Caco-2 (cell line): ENCODE measurements around the gene SLCO1C1. TPM values are rescaled to one million over a fixed set of nuclear protein-coding genes. Genes with fewer than 3 reads are reported as not detected.

Experiments
- BruUV-seq: library from RNA; stranded (reverse); fragments of 400-500 nt; replicated peaks from 2 replicates; lab custom pipeline; 2021; lab: Mats Ljungman, UMichigan
- CTCF ChIA-PET: fragments of 300-600 bp; sonication (Branson Sonifier 250); formaldehyde crosslinking; loops from one replicate; lab custom pipeline; 2022; ENCODE audit warnings: antibody characterized with exemption; lab: Charles Lee
- POLR2A ChIA-PET: fragments of 300-600 bp; sonication (Branson Sonifier 250); formaldehyde crosslinking; loops from one replicate; lab custom pipeline; 2022; ENCODE audit warnings: antibody characterized with exemption; lab: Charles Lee
- DNase-seq, 2 experiments: peaks; one replicate each; pipeline versions ENCODE4 v3.0.0 to v3.0.0-alpha.2; 2020 to 2022
- H3K27me3 ChIP-seq: replicated peaks from 2 replicates; pipeline ENCODE4 v1.6.0; 2011; ENCODE audit warnings: low read length; ENCODE audit not compliant: control insufficient read depth, insufficient read depth
- H3K36me3 ChIP-seq: 2 replicates; pipeline ENCODE4 v1.5.1; 2011; ENCODE audit warnings: low read length; ENCODE audit not compliant: control insufficient read depth, insufficient read depth
- H3K4me1 ChIP-seq: fragments of 250-450 bp; sonication (Bioruptor Pico); 2 replicates; pipeline ENCODE4 v1.5.1; 2020; ENCODE audit warnings: mild to moderate bottlenecking
- H3K4me3 ChIP-seq: 2 replicates; pipeline ENCODE4 v1.5.1; 2011; ENCODE audit warnings: low read depth, mild to moderate bottlenecking, control low read depth, low read length
- H3K9me3 ChIP-seq: fragments of 250-450 bp; sonication (Bioruptor Pico); 2 replicates; pipeline ENCODE4 v1.5.1; 2020; ENCODE audit warnings: mild to moderate bottlenecking, moderate library complexity
- H3K27ac Mint-ChIP-seq: one replicate; pipeline ENCODE4 v1.8.0; 2022; ENCODE audit warnings: mixed read lengths; ENCODE audit not compliant: unreplicated experiment
- H3K27me3 Mint-ChIP-seq: one replicate; pipeline ENCODE4 v1.8.0; 2022; ENCODE audit warnings: mixed read lengths; ENCODE audit not compliant: insufficient read depth, unreplicated experiment
- H3K36me3 Mint-ChIP-seq: one replicate; pipeline ENCODE4 v1.8.0; 2022; ENCODE audit warnings: mild to moderate bottlenecking, mixed read lengths; ENCODE audit not compliant: insufficient read depth, unreplicated experiment
- H3K4me1 Mint-ChIP-seq: one replicate; pipeline ENCODE4 v1.8.0; 2022; ENCODE audit warnings: low read depth, mixed read lengths; ENCODE audit not compliant: unreplicated experiment
- H3K4me3 Mint-ChIP-seq: one replicate; pipeline ENCODE4 v1.8.0; 2022; ENCODE audit warnings: mild to moderate bottlenecking, moderate library complexity, mixed read lengths; ENCODE audit not compliant: unreplicated experiment
- H3K9me3 Mint-ChIP-seq: one replicate; pipeline ENCODE4 v1.8.0; 2022; ENCODE audit warnings: mixed read lengths; ENCODE audit not compliant: unreplicated experiment
- intact Hi-C: fragments of 100-400 bp; cut with micrococcal nuclease; formaldehyde crosslinking; loops from one replicate; pipeline ENCODE4 v1.10.0; 2022; ENCODE audit not compliant: unreplicated experiment
- total RNA-seq: library from RNA; stranded (reverse); gene quantifications from 2 replicates; pipeline ENCODE4 v1.2.3, GENCODE V29; 2022
- TF ChIP-seq, protein P1 (sequence below), 2 experiments: fragments of 200-600 bp in 1 of 2; IDR thresholded peaks; 1 replicate in 1 of 2; 2 replicates in 1 of 2; pipeline versions ENCODE4 v1.5.1 to v1.8.0; 2011 to 2022; ENCODE audit warnings: antibody characterized with exemption in 1 of 2, control low read depth in 1 of 2, inconsistent platforms in 1 of 2, low read depth in 1 of 2, low read length in 1 of 2, mild to moderate bottlenecking in 1 of 2, moderate library complexity in 1 of 2; ENCODE audit not compliant: insufficient read depth in 1 of 2, severe bottlenecking in 1 of 2, unreplicated experiment in 1 of 2

The SLCO1C1 gene
- total RNA-seq, 1 experiment from 2014 or later: not detected

DNA sequence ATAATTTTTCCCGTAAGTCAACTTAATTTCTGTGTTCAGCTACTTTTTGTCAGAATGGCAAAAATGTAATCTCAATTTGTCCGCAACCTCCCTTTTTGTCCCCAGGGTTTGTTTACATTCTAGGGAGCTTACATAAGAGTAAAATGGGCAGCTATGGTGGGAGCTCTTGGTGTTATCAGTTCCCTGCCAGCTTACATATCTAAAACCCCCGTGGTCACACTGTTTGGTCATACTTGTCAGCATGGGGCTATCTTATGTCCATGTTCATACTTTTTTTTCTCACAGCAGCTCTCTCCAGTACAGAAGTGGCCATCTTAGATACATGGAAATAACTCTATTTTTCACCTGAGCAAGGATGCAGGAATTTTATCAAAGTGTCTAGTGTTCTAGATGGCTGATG is 16.7 kb downstream of the SLCO1C1 start:
- POLR2A ChIA-PET: no interaction called here
- Histone ChIP-seq H3K27me3 (no peaks in the 10 kb centered on the region; the same call in 1 of the 2 replicates), H3K36me3 (no peaks in the 10 kb centered on the region), H3K4me3 (no peak overlapping the region), H3K4me1 (no peaks in the 10 kb centered on the region), H3K9me3 (no peaks in the 10 kb centered on the region)
- Mint-ChIP-seq H3K9me3 (no peaks in the 10 kb centered on the region), H3K4me3 (no peak overlapping the region), H3K4me1 (no peaks in the 10 kb centered on the region), H3K36me3 (no peaks in the 10 kb centered on the region), H3K27me3 (peaks cover 6% of the 10 kb centered on the region), H3K27ac (no peak overlapping the region)
- TF ChIP-seq, protein P1, sequence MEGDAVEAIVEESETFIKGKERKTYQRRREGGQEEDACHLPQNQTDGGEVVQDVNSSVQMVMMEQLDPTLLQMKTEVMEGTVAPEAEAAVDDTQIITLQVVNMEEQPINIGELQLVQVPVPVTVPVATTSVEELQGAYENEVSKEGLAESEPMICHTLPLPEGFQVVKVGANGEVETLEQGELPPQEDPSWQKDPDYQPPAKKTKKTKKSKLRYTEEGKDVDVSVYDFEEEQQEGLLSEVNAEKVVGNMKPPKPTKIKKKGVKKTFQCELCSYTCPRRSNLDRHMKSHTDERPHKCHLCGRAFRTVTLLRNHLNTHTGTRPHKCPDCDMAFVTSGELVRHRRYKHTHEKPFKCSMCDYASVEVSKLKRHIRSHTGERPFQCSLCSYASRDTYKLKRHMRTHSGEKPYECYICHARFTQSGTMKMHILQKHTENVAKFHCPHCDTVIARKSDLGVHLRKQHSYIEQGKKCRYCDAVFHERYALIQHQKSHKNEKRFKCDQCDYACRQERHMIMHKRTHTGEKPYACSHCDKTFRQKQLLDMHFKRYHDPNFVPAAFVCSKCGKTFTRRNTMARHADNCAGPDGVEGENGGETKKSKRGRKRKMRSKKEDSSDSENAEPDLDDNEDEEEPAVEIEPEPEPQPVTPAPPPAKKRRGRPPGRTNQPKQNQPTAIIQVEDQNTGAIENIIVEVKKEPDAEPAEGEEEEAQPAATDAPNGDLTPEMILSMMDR (IDR thresholded peaks at IDR 0.05; ENCODE audit: insufficient read depth in 1 of 2, low read depth in 1 of 2, low read length in 1 of 2, severe bottlenecking in 1 of 2, unreplicated experiment in 1 of 2): no peak
- DNase-seq: no peak
- intact Hi-C loops: no loop called here
- BruUV-seq: no TSS peak
- CTCF ChIA-PET: no interaction called here

GRCh38 chr12:20716037-20716436 is 20.9 kb downstream of the SLCO1C1 start:
- Mint-ChIP-seq H3K4me3 (no peak overlapping the region), H3K27ac (no peak overlapping the region), H3K36me3 (no peaks in the 10 kb centered on the region), H3K9me3 (no peaks in the 10 kb centered on the region), H3K4me1 (no peaks in the 10 kb centered on the region), H3K27me3 (peaks cover 3% of the 10 kb centered on the region)
- TF ChIP-seq, protein P1 (IDR thresholded peaks at IDR 0.05; ENCODE audit: insufficient read depth in 1 of 2, low read depth in 1 of 2, low read length in 1 of 2, severe bottlenecking in 1 of 2, unreplicated experiment in 1 of 2): peak; percentile 21 to 57
- BruUV-seq: no TSS peak
- H3K9me3 ChIP-seq: no peaks in the 10 kb centered on the region
- intact Hi-C loops: loop anchor here (1.0 to 2.0 kb wide), 2 partner anchors 83 to 454 kb away; no protein-coding TSS in a partner anchor
- peak; percentile 41 to 44 for DNase-seq
- no peak overlapping the region for H3K4me3 ChIP-seq
- CTCF ChIA-PET: no interaction called here
- POLR2A ChIA-PET: no interaction called here
- H3K36me3 ChIP-seq: no peaks in the 10 kb centered on the region
- H3K4me1 ChIP-seq: no peaks in the 10 kb centered on the region
- H3K27me3 ChIP-seq: no peaks in the 10 kb centered on the region

DNA sequence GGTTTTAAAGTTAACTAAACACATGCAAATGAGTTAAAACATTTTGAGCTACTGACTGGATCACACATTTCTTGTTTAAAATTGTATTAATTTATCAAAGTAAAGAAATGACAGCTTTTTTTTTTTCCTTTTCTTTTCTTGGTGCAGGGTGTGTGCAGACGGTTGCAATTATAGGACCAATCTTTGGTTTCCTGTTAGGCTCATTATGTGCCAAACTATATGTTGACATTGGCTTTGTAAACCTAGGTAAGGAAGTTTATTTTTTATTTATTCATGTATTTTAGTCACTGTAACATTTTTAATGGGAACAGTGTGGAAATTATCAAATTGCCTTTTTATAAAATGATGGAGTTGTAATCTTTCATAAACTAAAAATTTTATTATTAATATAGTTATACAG is 21.9 kb downstream of the SLCO1C1 start:
- POLR2A ChIA-PET: no interaction called here
- H3K9me3 Mint-ChIP-seq: no peaks in the 10 kb centered on the region
- no peaks in the 10 kb centered on the region for H3K36me3 ChIP-seq
- H3K9me3 ChIP-seq: no peaks in the 10 kb centered on the region
- H3K27me3 Mint-ChIP-seq: peaks cover 3% of the 10 kb centered on the region
- no peak for DNase-seq
- no peaks in the 10 kb centered on the region for H3K27me3 ChIP-seq
- H3K36me3 Mint-ChIP-seq: no peaks in the 10 kb centered on the region
- no peaks in the 10 kb centered on the region for H3K4me1 ChIP-seq
- H3K4me3 ChIP-seq: no peak overlapping the region
- CTCF ChIA-PET: no interaction called here
- TF ChIP-seq, protein P1 (IDR thresholded peaks at IDR 0.05; ENCODE audit: insufficient read depth in 1 of 2, low read depth in 1 of 2, low read length in 1 of 2, severe bottlenecking in 1 of 2, unreplicated experiment in 1 of 2): no peak
- no peaks in the 10 kb centered on the region for H3K4me1 Mint-ChIP-seq
- no peak overlapping the region for H3K4me3 Mint-ChIP-seq
- no TSS peak for BruUV-seq
- H3K27ac Mint-ChIP-seq: no peak overlapping the region
- intact Hi-C loops: loop anchor here (1.0 to 2.0 kb wide), 2 partner anchors 82 to 453 kb away; no protein-coding TSS in a partner anchor
